Measurements from ENCODE around the gene CASS4. TPM values are rescaled to one million over a fixed set of nuclear protein-coding genes. Genes with fewer than 3 reads are reported as not detected.

CASS4 gene
- total and polyA plus RNA-seq, 4 donors, result 0.26 to 1.6 (median 1.1) TPM

DNA sequence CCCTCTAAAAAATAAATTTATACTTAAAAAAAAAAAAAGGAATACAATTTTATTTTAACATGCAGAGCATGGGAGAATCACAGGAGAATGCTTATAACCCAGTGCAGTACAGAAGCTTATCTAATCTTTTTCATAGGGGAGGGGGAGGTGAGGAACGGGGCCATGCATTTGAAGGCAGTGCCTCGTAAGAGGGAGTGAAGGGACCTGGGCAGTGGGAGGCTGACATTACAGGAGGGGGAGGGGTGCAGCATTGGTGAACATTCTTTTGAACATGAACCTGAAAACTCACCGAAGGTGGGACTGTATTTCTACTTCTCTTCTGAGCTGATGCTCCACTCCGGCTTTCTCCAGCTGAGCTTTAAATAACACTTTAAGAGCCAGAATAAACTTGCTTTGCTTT, 29.4 kb upstream of the CASS4 start:
- H3K9me3 ChIP-seq (ENCODE audit: control insufficient read depth in 4 of 4, low read length in 3 of 4), result no peaks in the 10 kb centered on the region
- 83% methylated on average over 4 of the region's 4 CpGs for WGBS
- H3K27me3 ChIP-seq (ENCODE audit: control insufficient read depth in 4 of 4, insufficient read depth in 4 of 4, low read length in 3 of 4), result no peaks in the 10 kb centered on the region
- peaks cover 0 to 6% (median 1%) of the 10 kb centered on the region in 4 donors for H3K36me3 ChIP-seq (ENCODE audit: control insufficient read depth in 4 of 4, insufficient read depth in 3 of 4, low read depth in 1 of 4, low read length in 3 of 4)
- no peaks in the 10 kb centered on the region for H3K4me1 ChIP-seq (ENCODE audit: control insufficient read depth in 4 of 4, insufficient read depth in 4 of 4, low read length in 3 of 4)
- no peak overlapping the region for H3K4me3 ChIP-seq (ENCODE audit: low read depth in 1 of 3, low read length in 3 of 3)
- TF ChIP-seq, protein P1, sequence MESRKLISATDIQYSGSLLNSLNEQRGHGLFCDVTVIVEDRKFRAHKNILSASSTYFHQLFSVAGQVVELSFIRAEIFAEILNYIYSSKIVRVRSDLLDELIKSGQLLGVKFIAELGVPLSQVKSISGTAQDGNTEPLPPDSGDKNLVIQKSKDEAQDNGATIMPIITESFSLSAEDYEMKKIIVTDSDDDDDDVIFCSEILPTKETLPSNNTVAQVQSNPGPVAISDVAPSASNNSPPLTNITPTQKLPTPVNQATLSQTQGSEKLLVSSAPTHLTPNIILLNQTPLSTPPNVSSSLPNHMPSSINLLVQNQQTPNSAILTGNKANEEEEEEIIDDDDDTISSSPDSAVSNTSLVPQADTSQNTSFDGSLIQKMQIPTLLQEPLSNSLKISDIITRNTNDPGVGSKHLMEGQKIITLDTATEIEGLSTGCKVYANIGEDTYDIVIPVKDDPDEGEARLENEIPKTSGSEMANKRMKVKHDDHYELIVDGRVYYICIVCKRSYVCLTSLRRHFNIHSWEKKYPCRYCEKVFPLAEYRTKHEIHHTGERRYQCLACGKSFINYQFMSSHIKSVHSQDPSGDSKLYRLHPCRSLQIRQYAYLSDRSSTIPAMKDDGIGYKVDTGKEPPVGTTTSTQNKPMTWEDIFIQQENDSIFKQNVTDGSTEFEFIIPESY (IDR thresholded peaks at IDR 0.05), result no peak
- TF ChIP-seq FOXA2 (IDR thresholded peaks at IDR 0.05) (no peak), JUND (IDR thresholded peaks at IDR 0.05) (no peak), TAF1 (conservative IDR thresholded peaks at IDR 0.05) (no peak), SP1 (IDR thresholded peaks at IDR 0.05) (no peak), FOXA1 (IDR thresholded peaks at IDR 0.05) (no peak), YY1 (IDR thresholded peaks at IDR 0.05) (no peak), HNF4G (IDR thresholded peaks at IDR 0.05) (no peak), EGR1 (IDR thresholded peaks at IDR 0.05; ENCODE audit: low read depth in 2 of 2) (no peak)
- TF ChIP-seq, protein P2, sequence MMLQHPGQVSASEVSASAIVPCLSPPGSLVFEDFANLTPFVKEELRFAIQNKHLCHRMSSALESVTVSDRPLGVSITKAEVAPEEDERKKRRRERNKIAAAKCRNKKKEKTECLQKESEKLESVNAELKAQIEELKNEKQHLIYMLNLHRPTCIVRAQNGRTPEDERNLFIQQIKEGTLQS (IDR thresholded peaks at IDR 0.05), result no peak
- DNase-seq (ENCODE audit: low spot score), result no peak
- H3K9ac ChIP-seq (ENCODE audit: low read depth in 1 of 2, low read length in 2 of 2), result no peak overlapping the region
- H3K27ac ChIP-seq (ENCODE audit: low read depth in 1 of 2, low read length in 2 of 2), result no peak overlapping the region

DNA sequence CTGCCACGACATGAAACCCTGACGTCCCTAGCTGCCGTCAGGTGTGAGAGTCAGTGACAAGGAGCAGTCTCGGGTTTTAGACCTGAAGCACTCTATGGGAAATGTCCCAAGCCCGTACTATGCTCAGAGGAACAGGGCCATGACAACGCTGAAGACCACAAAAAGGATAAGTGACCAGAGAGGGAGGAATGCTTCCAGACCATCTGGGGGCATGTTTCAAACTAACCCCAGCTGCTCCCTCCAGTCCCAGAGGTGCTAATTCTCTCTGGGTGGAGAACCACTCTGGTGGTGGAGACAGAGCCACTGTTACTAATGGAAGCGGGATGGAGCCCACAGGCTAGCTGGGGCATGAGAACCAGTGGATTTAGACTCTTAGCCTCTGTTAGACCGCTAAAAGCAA, 28.7 kb upstream of the CASS4 start:
- no peak for DNase-seq (ENCODE audit: low spot score)
- 94% methylated on average over 8 of the region's 8 CpGs for WGBS
- Histone ChIP-seq H3K36me3 (ENCODE audit: control insufficient read depth in 4 of 4, insufficient read depth in 3 of 4, low read depth in 1 of 4, low read length in 3 of 4) (peaks cover 0 to 6% (median 1%) of the 10 kb centered on the region in 4 donors), H3K4me3 (ENCODE audit: low read depth in 1 of 3, low read length in 3 of 3) (no peak overlapping the region), H3K27ac (ENCODE audit: low read depth in 1 of 2, low read length in 2 of 2) (no peak overlapping the region), H3K4me1 (ENCODE audit: control insufficient read depth in 4 of 4, insufficient read depth in 4 of 4, low read length in 3 of 4) (no peaks in the 10 kb centered on the region), H3K9me3 (ENCODE audit: control insufficient read depth in 4 of 4, low read length in 3 of 4) (no peaks in the 10 kb centered on the region), H3K9ac (ENCODE audit: low read depth in 1 of 2, low read length in 2 of 2) (no peak overlapping the region), H3K27me3 (ENCODE audit: control insufficient read depth in 4 of 4, insufficient read depth in 4 of 4, low read length in 3 of 4) (no peaks in the 10 kb centered on the region)
- TF ChIP-seq, protein P2 (IDR thresholded peaks at IDR 0.05), result no peak
- TF ChIP-seq, protein P1 (IDR thresholded peaks at IDR 0.05), result no peak
- TF ChIP-seq RXRA (IDR thresholded peaks at IDR 0.05) (no peak), GABPA (IDR thresholded peaks at IDR 0.05 in 1 of 2, conservative IDR thresholded peaks at IDR 0.05 in 1 of 2) (no peak), FOXA2 (IDR thresholded peaks at IDR 0.05) (no peak), HNF4A (conservative IDR thresholded peaks at IDR 0.05) (no peak), JUND (IDR thresholded peaks at IDR 0.05) (no peak), RAD21 (IDR thresholded peaks at IDR 0.05) (no peak), EGR1 (IDR thresholded peaks at IDR 0.05; ENCODE audit: low read depth in 2 of 2) (no peak), HNF4G (IDR thresholded peaks at IDR 0.05) (no peak), FOXA1 (IDR thresholded peaks at IDR 0.05) (no peak), SP1 (IDR thresholded peaks at IDR 0.05) (no peak)
- TF ChIP-seq, protein P3, sequence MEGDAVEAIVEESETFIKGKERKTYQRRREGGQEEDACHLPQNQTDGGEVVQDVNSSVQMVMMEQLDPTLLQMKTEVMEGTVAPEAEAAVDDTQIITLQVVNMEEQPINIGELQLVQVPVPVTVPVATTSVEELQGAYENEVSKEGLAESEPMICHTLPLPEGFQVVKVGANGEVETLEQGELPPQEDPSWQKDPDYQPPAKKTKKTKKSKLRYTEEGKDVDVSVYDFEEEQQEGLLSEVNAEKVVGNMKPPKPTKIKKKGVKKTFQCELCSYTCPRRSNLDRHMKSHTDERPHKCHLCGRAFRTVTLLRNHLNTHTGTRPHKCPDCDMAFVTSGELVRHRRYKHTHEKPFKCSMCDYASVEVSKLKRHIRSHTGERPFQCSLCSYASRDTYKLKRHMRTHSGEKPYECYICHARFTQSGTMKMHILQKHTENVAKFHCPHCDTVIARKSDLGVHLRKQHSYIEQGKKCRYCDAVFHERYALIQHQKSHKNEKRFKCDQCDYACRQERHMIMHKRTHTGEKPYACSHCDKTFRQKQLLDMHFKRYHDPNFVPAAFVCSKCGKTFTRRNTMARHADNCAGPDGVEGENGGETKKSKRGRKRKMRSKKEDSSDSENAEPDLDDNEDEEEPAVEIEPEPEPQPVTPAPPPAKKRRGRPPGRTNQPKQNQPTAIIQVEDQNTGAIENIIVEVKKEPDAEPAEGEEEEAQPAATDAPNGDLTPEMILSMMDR (IDR thresholded peaks at IDR 0.05; ENCODE audit: low read depth, low read length, missing input control), result no peak
- TF ChIP-seq, protein P4, sequence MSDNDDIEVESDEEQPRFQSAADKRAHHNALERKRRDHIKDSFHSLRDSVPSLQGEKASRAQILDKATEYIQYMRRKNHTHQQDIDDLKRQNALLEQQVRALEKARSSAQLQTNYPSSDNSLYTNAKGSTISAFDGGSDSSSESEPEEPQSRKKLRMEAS (IDR thresholded peaks at IDR 0.05), result no peak
- TF ChIP-seq, protein P5, sequence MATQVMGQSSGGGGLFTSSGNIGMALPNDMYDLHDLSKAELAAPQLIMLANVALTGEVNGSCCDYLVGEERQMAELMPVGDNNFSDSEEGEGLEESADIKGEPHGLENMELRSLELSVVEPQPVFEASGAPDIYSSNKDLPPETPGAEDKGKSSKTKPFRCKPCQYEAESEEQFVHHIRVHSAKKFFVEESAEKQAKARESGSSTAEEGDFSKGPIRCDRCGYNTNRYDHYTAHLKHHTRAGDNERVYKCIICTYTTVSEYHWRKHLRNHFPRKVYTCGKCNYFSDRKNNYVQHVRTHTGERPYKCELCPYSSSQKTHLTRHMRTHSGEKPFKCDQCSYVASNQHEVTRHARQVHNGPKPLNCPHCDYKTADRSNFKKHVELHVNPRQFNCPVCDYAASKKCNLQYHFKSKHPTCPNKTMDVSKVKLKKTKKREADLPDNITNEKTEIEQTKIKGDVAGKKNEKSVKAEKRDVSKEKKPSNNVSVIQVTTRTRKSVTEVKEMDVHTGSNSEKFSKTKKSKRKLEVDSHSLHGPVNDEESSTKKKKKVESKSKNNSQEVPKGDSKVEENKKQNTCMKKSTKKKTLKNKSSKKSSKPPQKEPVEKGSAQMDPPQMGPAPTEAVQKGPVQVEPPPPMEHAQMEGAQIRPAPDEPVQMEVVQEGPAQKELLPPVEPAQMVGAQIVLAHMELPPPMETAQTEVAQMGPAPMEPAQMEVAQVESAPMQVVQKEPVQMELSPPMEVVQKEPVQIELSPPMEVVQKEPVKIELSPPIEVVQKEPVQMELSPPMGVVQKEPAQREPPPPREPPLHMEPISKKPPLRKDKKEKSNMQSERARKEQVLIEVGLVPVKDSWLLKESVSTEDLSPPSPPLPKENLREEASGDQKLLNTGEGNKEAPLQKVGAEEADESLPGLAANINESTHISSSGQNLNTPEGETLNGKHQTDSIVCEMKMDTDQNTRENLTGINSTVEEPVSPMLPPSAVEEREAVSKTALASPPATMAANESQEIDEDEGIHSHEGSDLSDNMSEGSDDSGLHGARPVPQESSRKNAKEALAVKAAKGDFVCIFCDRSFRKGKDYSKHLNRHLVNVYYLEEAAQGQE (IDR thresholded peaks at IDR 0.05), result no peak
